Stimulated activated CD8-positive, alpha-beta memory T cell treated with anti-CD3 and anti-CD28 coated beads, Interleukin-15, amount 100 ng/mL, for 24 hours (primary cell): ENCODE measurements around the gene PRF1.
"Not testable (repeated sequence)": the region's sequence is repeated elsewhere in the genome, so short reads cannot be mapped to it uniquely, and the experiment has no call there.

Source experiments
- DNase-seq: peaks from one replicate; pipeline ENCODE4 v3.0.0-alpha.2; 2020; ENCODE audit warnings: low read depth

Gene PRF1

DNA sequence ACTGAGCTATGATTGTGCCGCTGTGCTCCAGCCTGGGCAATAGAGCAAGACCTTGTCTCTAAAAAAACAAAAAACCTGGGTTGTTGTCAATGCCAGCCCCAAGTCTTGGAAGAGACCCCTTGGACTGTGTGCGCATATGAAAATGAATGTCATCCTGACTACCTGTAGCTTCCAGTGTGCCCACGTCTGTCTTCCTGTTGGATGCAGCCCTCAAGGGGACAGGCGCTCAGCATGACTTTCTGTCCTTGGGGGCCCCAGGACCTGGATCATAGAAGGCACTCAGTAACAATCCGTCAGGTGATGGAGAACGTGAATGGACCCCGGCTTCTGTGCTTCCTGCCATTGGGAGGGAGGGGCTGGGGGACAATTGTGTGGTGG, 9.0 kb downstream of the PRF1 start:
- DNase-seq: no peak

DNA sequence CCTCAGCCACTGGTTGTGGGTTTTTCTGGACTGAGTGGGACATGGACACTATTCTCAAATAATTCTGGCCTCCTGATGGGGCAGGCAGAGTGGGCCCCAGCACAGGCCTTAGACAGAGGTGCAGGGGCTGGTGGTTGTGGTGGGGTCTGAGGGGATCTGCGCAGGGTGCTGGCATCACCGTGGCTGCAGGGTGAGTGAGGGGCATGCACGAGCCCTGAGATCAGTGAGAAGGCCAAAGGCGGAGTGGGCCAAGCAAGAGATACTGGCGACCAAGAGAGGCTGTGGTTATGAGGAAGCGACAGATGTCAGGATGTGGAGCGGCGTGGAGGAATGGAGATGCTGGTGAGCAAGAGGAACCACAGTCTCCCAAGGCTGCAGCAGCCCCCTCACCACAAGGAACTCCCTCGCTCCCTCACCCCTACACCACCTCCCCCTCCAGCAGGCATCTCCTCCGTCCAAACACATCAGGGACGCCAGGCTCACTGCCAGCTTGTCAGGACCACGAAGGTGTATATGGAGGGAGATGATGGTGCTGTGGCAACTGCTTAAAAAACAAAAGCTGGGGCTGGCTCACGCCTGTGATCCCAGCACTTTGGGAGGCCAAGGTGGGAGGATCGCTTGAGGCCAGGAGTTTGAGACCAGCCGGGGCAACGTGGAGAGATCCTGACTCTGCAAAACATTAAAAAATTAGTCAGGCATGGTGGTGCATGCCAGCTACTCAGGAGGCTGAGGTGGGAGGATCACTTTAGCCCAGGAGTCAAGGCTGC, 9.6 kb downstream of the PRF1 start:
- DNase-seq: no peak

DNA sequence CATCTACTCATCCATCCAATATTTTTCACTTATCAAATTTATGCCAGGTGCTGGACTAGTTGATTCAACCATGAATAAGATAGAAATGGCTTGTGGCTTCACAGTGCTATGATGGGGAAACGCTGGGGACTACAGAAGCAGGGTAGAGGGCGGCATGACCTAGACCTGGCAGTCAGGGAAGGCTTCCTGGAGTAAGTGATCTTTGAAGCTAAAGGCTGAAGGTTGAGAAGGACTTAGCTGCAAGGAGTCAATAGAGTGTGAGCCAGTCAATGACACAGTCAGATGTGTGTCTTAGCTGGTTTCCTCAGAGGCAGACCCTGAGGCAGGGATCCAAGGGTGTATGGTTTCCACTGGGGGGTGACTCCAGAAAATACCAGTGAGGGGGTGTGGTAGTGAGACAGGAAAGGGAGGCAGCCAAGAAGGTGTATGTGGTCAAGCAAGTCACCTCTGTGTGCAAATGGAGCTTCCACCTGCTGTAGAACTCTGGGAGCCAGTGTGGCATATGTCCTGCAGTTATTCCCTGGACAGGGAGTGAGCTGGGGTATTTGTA, 10.3 kb downstream of the PRF1 start:
- DNase-seq: no peak

DNA sequence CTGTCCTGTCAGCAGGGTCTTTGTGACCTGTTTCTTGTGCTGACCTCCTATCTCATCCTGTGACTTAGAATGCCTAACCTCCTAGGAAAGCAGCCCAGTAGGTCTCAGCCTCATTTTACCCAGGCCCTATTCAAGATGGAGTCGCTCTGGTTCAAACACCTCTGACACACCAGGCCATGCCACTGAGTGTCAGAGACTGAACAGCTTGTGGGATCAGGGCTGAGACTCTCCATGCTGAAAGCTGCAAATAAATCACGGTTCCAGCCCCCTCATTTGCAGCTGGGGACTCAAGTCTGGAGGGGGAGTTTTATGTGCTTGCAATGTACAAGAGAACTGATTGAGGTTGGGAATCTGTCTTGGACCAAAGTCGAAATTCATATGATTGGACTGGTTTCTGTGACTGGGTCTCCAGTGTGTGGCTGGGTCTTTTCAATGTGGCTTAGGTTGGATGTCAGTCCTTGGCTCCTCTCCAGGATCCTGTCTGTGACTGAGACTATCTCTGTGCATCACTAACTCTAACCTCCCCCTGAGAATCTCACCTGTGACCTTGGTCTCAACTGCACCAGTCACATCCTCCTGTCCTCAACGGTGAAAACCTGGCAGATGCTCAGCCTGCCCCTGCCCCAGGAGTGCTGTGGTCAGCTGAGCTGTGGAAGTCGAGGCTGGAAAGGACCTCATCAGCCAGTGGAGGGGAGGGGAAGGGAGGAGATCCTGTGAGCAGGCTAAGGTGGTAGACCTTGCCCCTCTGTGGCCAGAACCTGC, 11.7 kb downstream of the PRF1 start:
- DNase-seq: no peak

DNA sequence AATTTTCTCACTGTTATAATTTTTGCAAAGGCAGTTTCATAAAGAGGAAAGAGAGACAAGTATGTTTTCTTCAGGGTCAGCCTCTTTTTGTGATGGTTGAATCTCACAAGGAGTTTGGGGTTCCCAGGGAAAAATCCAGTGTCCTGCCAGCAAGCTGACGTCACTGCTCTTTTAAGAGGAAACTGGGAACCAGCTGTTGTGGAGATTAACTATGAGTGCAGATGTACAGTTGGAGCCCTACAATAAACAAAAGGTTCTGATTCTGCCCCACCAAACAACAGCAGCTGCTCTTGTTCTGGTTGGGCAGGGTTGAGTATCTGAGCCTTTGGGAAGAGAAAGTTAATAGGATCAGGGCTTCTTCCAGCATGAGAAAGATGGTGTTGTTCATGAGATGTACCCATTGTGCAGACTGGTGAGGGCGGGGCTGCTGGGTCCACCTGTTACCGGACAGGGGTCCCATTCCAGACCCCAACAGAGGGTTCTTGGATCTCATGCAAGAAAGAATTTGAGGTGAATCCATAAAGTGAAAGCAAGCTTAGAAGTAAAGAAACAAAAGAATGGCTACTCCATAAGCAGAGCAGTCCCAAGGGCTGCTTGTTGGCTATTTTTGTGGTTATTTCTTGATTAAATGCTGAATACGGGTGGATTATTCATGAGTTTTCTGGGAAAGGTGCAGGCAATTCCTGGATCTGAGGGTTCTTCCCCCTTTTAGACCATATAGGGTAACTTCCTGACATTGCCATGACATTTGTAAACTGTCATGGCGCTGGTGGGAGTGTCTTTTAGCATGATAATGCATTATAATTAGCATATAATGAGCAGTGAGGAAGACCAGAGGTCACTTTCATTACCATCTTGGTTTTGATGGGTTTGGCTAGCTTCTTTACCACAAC, 12.5 kb downstream of the PRF1 start:
- no peak for DNase-seq

DNA sequence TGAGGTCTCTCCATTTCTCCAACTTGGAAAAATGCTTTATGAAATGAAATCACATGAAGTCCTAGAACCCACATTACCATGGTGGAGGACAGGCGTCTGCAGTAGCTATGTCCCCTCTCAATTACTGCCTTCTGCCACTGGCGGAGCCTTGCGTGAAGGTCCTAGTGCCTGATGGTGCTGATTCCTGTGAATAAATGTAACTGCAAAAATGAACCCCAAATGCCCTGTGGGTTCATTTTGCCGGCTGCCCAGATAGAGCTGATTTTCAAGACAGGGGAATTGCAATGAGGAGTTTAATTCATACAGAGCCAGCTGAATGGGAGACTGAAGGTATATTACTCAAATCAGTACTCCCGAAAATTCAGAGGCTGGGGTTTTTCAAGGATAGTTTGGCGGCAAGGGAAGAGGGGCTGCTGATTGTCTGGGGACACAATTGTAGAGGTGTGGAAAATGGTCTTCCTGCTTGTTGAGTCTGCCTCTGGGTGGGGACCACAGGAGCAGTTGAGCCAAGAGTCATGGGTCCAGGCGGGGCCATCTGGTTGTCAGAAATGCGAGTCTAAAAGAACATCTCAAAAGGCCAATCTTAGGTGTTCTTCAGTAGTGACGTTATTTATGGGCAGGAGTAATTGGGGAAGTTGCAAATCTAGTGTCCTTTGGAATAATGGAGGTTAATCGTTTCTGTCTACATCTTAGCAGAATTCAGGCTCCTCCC, 13.5 kb downstream of the PRF1 start:
- no peak for DNase-seq

DNA sequence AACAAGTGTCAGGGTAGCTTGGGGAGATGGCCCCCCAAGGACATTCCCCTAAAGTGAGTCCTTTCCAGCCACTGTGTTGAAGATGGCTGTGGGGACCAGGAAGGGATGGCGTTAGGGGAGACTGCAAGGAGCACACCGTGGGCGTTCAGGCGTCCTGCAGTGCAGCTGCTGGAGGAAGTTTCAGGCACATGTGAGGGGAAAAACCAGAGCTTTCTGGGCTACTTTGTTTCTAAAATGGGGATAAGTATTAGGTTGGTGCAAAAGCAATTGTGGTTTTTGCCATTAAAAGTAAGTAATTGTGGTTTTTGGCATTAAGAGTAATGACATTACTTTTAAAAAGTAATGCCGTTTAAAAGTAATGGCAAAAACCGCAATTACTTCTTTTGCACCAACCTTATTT, 14.3 kb downstream of the PRF1 start:
- DNase-seq: no peak

DNA sequence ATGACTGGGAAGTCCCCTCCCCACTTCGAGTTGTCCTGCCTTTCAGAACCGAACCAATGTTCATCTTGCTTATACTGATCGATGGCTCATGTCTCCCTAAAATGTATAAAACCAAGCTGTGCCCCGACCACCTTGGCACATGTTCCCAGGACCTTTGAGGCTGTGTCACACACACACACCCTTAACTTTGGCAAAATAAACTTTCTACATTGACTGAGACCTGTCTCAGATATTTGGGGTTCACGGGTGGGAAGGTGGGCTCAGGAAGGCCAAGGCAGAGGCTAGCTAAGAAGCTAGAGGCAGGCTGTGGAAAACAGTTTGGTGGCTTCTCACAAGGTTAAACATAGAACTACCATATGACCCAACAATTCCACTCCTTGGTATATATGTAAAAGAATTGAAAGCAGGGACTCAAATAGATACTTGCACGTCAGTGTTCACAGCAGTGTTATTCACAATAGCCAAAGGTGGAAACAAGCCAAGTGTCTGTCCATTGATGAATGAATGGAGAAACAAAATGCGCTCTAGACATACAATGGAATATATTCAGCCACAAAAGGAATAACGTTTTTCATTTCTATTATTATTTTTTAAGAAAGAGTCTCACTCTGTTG, 15.4 kb downstream of the PRF1 start:
- DNase-seq: no peak

DNA sequence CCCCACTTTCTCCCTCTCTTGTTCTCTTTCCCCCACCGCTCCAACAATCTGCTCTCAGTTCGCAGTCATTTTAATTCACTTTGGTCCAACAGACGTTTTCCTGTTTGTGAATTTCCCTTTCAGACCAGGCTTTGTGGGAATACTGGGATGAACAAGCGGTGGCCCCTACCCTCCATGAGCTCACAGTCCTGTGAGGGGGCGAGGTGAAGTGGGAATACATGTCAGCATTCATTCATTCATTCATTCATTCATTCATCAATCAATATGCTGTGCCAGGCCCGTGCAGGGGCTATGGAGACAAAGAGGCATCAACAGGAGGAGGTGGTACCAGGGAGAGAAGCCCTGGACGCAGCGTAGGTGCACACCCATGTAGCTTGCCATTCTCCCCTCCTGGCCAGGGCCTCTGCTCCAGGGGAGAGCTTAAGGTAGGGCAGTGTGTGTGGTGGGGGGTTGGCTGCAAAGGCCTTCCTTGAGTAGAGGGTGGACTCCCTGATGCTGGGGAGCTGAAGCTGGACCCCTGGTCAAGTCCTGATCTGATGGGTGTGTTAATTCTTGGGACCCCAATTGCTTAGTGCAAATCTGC, 16.1 kb downstream of the PRF1 start:
- no peak for DNase-seq

DNA sequence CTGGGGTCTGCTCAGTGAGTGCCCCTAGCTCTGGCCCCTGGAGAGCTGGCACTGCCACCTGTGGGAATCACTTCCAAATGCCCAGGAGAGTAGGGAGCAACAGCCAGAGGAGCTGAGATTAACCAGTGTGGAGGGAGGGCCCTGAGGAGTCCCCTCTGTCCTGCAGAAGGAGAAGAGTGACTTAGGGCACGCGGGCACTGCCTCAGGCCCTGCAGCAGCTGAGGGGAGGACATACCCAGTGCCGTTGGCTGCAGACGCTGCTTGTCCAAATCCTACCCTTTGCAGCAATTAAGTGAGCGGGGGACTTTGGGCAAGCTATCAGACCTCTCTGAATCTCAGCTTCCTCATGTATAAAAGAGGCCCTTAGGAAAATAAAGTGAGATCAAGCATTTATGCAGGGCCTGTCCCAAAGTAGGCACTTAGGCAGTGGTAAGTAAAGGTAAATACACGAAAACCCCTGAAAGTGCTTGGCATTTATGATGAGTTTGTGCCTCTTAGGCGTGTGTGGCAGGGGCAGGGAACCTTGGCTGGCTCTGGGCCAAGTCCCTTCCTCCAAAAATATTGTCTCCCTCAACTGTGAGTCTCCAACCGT, 16.9 kb downstream of the PRF1 start:
- DNase-seq: no peak

DNA sequence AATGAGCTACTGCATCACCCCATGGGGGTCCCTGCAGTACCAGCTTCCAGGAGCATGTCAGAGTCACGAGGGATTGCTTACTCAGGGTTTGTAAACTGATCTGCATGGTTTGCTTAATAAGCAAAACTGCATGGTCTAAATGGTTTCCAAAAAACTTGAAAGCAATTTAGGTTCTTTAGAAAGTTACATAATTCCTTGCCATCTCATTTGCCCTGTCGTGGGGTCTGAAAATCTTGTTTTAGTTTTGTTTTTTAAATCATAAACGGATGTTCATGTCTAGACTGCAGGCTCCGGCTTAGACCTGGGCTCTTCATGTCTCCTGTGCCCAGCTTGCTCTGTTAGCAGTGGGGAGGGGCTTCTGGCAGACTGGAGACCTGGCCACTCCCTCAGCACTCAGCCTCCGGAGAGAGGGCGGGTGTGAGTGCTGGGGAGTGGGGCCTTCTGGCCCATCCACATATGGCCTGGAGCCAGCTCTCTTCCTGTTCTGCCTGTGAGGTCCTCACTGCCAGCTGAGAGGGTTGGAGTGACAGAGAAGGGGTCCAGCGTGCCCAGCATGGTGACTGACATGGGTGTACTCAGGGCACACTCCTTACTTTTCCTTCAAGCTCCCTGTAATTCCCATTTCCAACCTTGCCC, 17.5 kb downstream of the PRF1 start:
- no peak for DNase-seq

DNA sequence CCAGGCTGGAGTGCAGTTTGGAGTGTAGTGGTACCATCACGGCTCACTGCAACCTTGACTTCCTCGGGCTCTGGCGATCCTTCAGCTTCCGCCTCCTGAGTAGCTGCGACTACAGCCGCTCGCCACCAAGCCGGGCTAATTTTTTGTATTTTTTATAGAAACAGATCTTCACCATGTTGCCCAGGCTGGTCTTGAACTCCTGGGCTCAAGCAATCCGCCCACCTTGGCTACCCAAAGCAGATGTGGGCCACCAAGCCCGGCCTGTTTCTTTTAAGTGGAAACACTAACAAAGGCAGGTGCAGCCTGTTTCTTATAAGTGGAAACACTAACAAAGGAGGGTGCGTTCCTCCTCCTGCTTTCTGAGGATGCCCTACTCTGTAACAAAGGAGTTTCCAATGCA, 18.2 kb downstream of the PRF1 start:
- no peak for DNase-seq

DNA sequence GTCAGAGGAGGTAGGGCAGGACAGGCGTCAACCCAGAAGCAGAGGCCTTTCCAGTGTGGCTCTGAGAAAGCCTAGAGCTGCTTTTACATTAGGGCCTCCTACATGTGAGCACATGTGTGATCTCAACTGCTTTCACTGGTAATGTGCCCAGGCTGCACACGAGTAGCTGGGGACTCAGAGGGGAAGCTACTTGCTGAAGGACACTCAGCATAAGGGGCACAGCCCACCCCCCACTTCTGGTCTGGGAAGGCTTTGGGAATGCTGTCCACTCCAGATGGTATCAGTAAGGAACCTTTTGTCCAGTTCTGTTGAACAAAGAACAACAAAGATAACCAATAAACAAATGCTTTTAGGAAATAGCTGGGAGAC, 18.9 kb downstream of the PRF1 start:
- DNase-seq: no peak

DNA sequence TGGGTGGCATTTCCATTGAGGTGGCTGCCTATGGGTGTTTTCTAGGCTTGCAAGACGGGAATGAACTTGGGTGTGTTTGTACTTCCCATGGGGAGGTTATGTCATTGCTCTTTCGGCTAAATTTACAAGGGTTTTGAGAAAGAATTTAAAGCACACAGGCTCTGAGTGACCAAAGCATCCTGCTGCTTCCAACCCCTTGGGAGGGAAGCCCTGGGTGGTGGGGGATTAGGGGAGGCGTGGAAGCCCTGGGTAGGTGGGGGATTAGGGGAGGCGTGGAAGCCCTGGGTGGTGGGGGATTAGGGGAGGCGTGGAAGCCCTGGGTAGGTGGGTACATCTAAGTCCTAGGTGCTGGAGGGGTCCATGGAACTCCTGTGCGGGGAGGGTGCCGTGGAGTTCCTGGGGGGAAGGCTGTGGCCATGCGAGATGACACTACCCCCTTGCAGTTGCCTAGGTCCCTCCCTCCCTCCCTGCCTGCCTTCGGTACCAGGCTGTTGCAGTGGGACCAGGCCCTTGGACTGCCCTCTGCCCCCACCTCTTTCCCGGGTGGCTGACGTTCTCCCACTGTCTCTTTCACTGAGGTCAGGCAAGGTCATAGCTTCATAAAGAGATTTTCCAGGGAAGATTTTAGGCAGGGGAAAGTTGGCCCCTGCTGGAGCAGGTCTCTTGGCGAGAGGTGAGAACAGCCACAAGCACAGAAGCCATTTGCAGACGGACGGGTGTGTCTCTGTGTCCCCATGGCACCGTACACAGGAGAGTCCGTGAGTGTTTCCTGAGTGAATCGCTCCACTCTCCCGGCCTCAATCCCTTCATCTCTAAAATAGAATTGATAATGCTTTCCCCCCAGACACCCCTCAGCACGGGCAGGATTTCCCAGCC, 19.5 kb downstream of the PRF1 start:
- DNase-seq: no peak

DNA sequence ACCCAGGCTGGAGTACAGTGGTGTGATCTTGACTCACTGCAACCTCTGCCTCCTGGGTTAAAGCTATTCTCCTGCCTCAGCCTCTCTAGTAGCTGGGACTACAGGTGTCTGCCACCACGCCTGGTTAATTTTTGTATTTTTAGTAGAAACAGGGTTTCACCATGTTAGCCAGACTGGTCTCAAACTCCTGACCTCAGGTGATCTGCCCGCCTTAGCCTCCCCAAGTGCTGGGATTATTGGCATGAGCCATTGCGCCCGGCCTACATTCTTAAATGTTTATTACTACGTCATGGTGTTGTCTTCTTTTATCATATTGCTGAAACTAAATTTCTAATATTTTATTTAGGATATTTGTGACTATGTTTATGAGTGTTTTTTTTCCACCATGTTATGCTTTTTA, 21.4 kb downstream of the PRF1 start:
- DNase-seq: not testable (repeated sequence)

DNA sequence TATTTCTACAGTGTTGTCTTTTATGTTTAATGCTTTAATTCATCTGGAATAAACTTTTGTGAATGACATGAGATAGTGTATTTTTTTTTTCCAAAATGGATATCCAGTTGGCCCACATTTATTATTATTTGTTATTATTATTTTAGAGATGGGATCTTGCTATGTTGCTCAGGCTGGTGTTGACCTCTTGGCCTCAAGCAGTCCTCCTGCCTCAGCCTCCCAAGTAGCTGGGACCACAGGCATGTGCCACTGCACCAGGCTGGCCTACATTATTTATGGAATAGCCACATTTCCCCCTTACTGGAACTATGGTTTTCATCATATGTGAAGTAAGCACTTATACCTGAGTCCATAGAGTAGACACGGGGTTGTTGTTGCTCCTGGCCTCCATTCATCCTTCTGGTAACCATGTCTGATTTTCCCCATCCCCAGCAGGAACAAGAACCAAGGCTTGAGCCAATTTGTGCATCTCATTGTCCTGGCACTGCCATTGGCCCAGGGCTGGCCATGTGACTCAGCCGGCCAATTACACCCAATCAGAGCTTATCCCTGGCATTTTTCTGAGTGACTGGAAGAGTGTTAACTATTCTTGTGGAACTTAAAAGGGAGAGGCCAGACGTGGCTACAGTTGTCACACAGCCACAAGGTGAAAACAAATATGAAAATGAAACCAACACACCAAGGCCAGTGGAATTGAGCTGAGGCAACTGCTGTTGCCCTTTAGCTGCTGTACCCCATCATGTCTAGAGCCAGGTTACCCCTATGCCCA, 23.1 kb downstream of the PRF1 start:
- no peak for DNase-seq

DNA sequence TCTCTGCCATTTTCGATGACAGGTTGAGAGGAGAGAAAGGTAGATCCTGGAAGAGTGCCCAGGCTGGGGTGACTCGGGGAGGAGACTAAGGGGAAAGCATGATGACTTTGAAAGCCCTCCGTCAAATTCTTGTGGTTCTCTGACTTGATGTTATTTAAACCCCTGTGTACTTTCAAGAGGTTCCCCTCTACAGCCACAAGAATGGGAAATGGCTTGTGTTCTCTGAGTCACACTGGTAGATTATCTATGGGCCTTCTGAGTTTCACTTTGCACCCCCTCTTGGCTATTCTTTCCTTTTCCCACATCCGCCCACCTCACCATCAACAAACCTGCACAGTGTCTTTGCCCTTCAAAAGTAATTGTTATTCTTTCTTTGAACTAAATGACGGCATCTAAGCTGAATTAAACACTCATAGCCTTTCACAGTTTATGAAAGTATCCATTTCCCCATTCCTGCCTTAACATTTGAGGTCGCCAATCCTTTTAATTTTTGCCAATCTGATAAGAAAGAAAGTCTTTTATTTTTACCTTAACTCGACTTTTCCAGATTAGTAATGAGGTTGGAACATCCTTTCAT, 24.1 kb downstream of the PRF1 start:
- DNase-seq: no peak
